Anterior cingulate cortex (tissue), 58 donors: Measurements from ENCODE around the gene ACKR3.
A peak's percentile ranks its signal among the peaks of the same experiment; 100 is the strongest.

Experiments
- DNase-seq, 58 donors: peaks; one replicate each; lab custom pipeline; 2025; lab: John Stamatoyannopoulos, UW

The ACKR3 gene

GRCh38 chr2:236625156-236625690, 55.6 kb downstream of the ACKR3 start:
- no peak for DNase-seq

GRCh38 chr2:236626391-236627150, 56.9 kb downstream of the ACKR3 start:
- DNase-seq = peak in 14 of 58 donors; percentile 4 to 45 (median 20)

DNA sequence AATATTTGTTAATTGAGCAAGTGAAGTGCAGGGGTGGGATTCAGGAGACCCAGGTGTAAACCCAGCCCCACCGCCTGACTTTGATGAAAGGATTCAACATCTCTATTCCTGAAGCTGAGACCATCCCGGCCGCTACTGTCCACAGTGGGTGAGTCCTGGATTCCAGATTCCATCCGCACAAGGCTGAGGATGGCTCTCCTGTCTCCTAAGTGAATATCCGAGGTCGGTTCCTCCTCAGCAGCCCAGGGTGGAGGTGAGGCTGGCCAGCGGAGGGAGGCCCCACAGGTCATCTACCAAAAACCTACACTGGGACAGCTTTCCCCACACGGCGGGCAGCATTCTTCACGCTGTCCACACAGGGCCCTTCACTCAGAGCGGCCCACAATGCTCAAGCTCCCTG, 57.6 kb downstream of the ACKR3 start:
- no peak for DNase-seq

- no peak for DNase-seq
Measured at GRCh38 chr2:236627841-236628240, 58.2 kb downstream of the ACKR3 start.

GRCh38 chr2:236628256-236628901, 58.8 kb downstream of the ACKR3 start:
- no peak for DNase-seq

DNA sequence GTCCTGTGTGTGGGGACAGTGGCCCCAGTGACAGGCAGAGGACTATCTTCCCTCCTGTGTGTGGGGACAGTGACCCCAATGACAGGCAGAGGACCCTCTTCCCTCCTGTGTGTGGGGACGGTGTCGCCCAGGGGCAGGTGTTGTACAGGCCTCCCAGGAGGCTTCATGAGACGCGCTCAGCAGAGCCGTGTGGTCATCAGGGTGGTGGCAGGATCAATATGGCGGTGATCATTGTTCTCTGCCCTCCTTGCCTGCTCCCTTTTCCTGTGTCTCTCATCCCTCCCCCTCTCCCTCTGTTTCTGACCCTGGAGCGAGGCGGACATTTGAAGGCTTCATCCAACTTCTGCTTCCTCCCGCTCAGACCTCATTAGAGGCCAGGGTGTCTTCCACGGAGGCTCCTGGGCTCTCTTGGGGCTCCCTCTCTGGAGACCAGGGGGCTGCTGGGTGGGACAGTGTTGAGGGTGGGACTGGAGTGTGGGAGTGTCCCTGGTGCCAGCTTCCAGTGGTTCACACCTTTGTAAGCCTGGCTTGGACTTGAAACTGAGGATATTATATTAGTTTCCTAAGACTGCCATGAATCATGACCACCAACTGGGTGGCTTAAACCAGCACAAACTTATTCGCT, 59.5 kb downstream of the ACKR3 start:
- no peak for DNase-seq

GRCh38 chr2:236629961-236630872, 60.6 kb downstream of the ACKR3 start:
- no peak for DNase-seq

DNA sequence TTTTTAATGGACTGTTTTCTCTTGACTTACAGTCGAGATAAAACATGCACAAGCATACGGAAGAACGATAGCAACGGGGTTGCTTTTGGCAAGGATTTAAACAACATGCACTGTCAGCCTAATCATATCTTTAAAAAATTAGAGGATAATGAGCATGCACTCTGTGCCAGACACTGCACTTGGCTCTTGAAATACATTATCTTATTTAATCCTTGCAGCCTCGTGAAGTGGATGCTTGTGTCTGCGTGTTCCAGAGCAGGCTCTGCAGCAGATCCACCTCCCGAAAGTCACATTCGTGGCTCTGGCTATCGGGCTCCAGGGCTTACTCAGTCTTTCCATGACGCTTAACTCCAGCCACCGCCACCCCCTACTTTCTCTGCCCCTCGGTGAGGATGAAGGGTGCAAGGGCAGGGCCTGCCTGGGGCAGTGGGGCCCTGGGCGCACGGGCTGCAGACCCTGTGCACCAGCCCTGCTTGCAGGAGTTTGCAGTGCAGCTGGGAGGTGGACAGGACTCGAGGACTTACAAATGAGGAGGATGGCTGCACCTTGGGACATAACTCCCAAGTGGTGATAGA, 61.7 kb downstream of the ACKR3 start:
- DNase-seq = no peak

- no peak for DNase-seq
Measured at GRCh38 chr2:236631856-236632291, 62.2 kb downstream of the ACKR3 start.
